ENCODE data around the gene MAML2.

MAML2 gene

DNA sequence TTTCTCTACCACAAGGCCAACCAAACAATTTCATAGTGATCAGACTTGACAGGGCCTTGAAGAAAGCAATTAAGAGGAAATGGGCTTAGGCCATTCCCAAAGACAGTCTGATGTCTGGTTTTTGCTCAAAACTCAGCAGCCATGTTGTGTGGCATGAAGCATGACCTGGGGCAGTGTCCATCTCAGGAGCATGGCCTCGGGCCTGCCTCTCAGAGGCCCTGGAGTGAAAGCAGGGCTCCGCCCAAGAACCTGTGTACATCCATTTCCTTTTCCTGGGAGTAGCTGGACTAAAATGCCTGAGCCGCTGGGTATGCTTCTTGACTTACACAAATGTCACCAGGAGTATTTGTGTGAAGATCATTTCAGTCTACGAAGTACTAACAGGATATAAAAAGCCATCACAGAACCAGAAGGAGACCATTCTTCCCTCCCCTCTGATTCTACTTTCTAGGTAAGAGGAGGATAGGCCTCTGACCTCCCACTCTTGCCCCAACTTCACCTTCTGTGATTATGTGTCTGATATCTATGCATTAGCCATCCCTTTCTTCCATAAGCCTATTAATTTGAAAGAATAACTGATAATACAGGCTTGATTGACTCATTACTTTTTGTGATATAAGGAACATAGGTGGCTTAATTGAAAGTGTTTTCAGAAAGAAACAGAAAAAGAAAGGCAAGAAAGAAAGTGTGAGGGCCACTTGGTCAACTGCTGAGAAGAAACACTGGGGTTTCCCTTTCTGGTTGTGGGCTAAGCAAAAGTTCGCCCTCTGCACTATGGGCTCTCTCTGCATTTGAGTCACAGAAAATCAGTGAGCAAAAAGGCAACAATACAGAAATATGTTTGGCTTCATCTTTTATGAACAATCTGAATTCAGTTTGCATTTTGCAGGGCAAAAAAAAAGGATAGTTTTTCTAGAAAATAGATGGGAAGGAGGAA, 230.5 kb downstream of the MAML2 start:
- H3K9ac ChIP-seq (ENCODE audit: low read depth, low read length) = no peak overlapping the region
- 97% methylated on average over 4 of the region's 5 CpGs for WGBS
- no peaks in the 10 kb centered on the region for H3K27me3 ChIP-seq (ENCODE audit: insufficient read depth, low read length)
- H3K9me3 ChIP-seq (ENCODE audit: insufficient read depth, low read depth, low read length) = no peaks in the 10 kb centered on the region
- H3K27ac ChIP-seq (ENCODE audit: low read depth, low read length) = no peak overlapping the region
- no peak overlapping the region for H3K4me3 ChIP-seq (ENCODE audit: low read length)
- peaks cover 35% of the 10 kb centered on the region for H3K4me1 ChIP-seq (ENCODE audit: insufficient read depth, low read length)
- H3K36me3 ChIP-seq (ENCODE audit: insufficient read depth, low read length) = no peaks in the 10 kb centered on the region

DNA sequence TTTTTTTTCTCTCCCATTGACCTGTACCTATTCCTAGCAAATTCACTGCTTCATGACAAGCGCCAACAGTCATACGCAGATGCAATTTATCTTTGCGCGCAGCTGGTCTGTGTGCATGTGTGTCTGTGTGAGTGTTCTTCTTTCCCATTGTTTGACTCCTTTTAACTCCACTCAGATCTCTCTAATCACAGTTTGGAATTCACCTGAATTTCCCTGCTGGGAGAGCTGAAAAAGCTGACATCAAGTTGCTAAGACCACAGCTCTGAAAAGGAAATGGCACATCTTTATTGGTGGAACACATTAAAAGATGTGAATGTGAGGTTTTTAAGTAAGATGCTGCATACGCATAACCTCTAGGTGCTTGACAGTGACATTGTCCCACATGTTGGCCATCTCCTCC, 231.7 kb downstream of the MAML2 start:
- no peak overlapping the region for H3K4me3 ChIP-seq (ENCODE audit: low read length)
- no CpG with 5 or more reads among the region's 5 CpGs for WGBS
- no peaks in the 10 kb centered on the region for H3K36me3 ChIP-seq (ENCODE audit: insufficient read depth, low read length)
- no peaks in the 10 kb centered on the region for H3K9me3 ChIP-seq (ENCODE audit: insufficient read depth, low read depth, low read length)
- H3K27me3 ChIP-seq (ENCODE audit: insufficient read depth, low read length) = no peaks in the 10 kb centered on the region
- no peak overlapping the region for H3K27ac ChIP-seq (ENCODE audit: low read depth, low read length)
- H3K4me1 ChIP-seq (ENCODE audit: insufficient read depth, low read length) = peaks cover 35% of the 10 kb centered on the region
- H3K9ac ChIP-seq (ENCODE audit: low read depth, low read length) = no peak overlapping the region

DNA sequence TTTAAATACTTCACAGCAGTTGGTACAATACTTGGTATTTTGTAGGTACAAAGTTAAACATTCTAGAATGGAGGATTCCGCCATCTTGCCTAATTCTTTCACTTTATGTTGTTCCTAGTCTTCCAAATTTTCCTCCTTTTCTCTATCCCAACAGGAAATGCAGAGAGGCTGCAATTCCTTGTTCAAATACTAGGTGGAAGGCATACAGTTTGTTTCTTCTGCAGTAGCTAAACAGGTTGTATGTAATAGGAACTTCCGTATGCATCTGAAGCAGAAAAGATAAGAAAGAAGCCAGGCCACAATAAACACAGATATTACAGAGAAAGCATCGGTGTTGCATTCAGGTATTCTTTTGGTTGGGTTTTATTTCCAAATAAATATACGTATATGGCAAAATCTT, 232.7 kb downstream of the MAML2 start:
- 91% methylated on average over 2 of the region's 4 CpGs for WGBS
- H3K27me3 ChIP-seq (ENCODE audit: insufficient read depth, low read length) = no peaks in the 10 kb centered on the region
- no peak overlapping the region for H3K9ac ChIP-seq (ENCODE audit: low read depth, low read length)
- H3K27ac ChIP-seq (ENCODE audit: low read depth, low read length) = no peak overlapping the region
- peaks cover 36% of the 10 kb centered on the region for H3K4me1 ChIP-seq (ENCODE audit: insufficient read depth, low read length)
- no peaks in the 10 kb centered on the region for H3K36me3 ChIP-seq (ENCODE audit: insufficient read depth, low read length)
- no peak overlapping the region for H3K4me3 ChIP-seq (ENCODE audit: low read length)
- no peaks in the 10 kb centered on the region for H3K9me3 ChIP-seq (ENCODE audit: insufficient read depth, low read depth, low read length)

DNA sequence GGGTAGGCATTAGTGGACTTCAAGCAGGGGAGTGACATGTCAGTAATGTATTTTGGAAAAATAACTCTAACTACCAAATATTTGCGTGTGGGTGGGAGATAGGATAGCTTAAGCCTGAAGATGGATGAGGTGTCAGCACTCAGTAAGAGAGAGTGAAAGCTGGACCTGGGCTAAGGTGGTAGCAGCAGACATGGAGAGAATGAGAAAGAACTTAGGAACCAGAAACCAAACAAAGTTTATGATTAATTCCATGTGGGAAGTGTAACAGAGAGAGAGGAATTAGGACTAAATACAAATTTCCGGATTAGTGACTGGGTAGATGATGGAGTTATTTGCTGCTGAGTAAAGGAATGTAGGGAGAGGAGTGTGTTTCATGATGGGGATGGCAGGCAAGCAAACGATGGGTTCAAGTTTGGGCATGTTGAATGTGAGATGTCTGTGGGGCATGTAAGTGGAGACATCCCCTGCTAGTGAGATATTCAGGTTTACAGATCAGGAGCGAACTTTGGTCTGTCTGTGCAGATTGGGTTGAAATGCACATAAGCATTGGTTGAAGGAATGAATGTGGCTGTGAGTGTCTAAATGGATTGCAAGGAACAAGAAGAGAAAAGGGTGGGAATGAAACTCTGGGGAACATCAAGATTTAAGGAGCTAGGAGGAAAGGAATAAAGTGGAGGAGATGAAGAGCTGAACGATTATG, 233.5 kb downstream of the MAML2 start:
- 92% methylated on average over 5 of the region's 5 CpGs for WGBS
- Histone ChIP-seq H3K4me1 (ENCODE audit: insufficient read depth, low read length) (peaks cover 40% of the 10 kb centered on the region), H3K27me3 (ENCODE audit: insufficient read depth, low read length) (no peaks in the 10 kb centered on the region), H3K9ac (ENCODE audit: low read depth, low read length) (no peak overlapping the region), H3K9me3 (ENCODE audit: insufficient read depth, low read depth, low read length) (no peaks in the 10 kb centered on the region), H3K4me3 (ENCODE audit: low read length) (no peak overlapping the region), H3K36me3 (ENCODE audit: insufficient read depth, low read length) (no peaks in the 10 kb centered on the region), H3K27ac (ENCODE audit: low read depth, low read length) (no peak overlapping the region)

DNA sequence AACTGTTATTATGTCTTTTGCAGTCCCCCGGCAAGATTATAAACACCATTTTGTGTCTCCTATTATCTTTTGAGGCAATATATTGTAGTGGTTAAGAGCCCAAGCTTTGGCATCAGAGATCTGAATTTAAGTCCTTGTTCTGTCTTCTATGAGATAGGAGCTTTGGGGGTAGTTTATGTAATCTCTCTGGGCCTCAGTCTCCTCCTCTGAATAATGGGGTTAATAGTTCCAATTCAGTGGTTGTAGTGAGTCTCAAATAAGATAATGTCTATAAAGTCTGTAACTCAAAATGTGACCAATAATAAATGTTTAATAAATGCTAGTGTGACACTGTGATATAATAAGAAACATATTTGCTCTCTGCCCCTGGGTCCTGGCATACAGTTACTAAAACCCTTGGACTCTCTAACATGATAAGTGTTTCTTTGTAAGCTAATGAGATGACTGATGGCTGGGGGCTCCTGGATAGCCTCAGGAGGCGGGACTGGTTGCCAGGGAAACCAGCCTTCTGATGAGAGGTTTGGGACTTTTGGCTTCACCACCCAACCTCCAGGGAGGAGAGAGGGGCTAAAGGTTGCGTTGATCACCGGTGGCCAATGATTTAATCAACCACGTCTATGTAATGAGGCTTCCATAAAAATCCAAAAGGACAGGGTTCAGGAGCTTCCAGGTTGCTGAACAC, 235.7 kb downstream of the MAML2 start:
- peaks cover 26% of the 10 kb centered on the region for H3K4me1 ChIP-seq (ENCODE audit: insufficient read depth, low read length)
- H3K27ac ChIP-seq (ENCODE audit: low read depth, low read length) = no peak overlapping the region
- H3K9me3 ChIP-seq (ENCODE audit: insufficient read depth, low read depth, low read length) = no peaks in the 10 kb centered on the region
- H3K4me3 ChIP-seq (ENCODE audit: low read length) = no peak overlapping the region
- WGBS = 95% methylated on average over 5 of the region's 5 CpGs
- H3K9ac ChIP-seq (ENCODE audit: low read depth, low read length) = no peak overlapping the region
- no peaks in the 10 kb centered on the region for H3K27me3 ChIP-seq (ENCODE audit: insufficient read depth, low read length)
- no peaks in the 10 kb centered on the region for H3K36me3 ChIP-seq (ENCODE audit: insufficient read depth, low read length)

DNA sequence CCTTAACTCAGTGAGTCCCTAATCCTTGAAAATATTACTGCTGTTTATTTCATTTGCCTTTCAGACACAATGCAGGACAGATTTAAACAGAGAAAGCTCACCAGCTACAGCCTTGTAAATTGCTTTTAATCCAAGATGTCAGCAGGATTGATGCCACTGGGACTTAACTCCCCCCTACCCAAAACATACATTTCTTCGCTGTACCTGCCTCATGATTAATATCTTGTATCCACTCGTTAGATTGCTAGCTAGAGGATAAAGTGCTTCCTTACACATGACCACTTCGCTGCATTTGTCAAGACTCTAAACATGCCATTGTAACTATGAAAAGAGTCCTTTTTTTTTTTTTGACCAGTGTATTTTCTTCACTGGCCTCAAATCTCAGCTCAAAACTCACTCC, 236.3 kb downstream of the MAML2 start:
- WGBS = 98% methylated on average over 3 of the region's 3 CpGs
- peaks cover 20% of the 10 kb centered on the region; the same call in 1 of the 2 replicates for H3K4me1 ChIP-seq (ENCODE audit: insufficient read depth, low read length)
- H3K27me3 ChIP-seq (ENCODE audit: insufficient read depth, low read length) = no peaks in the 10 kb centered on the region
- H3K4me3 ChIP-seq (ENCODE audit: low read length) = no peak overlapping the region
- H3K9me3 ChIP-seq (ENCODE audit: insufficient read depth, low read depth, low read length) = no peaks in the 10 kb centered on the region
- H3K27ac ChIP-seq (ENCODE audit: low read depth, low read length) = no peak overlapping the region
- H3K36me3 ChIP-seq (ENCODE audit: insufficient read depth, low read length) = no peaks in the 10 kb centered on the region
- H3K9ac ChIP-seq (ENCODE audit: low read depth, low read length) = no peak overlapping the region

DNA sequence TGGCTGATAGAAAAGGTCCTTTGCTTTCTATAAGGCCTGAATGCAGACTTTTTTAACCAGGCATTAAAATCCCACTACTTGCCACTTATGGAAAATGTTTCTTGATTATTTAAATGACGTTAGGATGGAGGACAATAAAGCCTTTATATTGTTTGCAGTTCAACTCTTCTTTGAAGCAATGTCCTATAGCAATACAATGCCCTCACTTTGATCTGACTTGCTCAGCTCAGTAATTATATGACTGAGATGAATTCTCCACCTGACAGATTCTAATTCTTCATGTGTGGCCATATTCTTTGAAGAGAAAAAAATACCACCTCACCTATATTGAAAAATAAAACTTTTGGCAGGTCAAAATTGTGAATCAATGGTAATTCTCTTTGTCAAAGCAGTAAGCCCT, 237.1 kb downstream of the MAML2 start:
- Histone ChIP-seq H3K27ac (ENCODE audit: low read depth, low read length) (no peak overlapping the region), H3K27me3 (ENCODE audit: insufficient read depth, low read length) (no peaks in the 10 kb centered on the region), H3K4me3 (ENCODE audit: low read length) (no peak overlapping the region), H3K4me1 (ENCODE audit: insufficient read depth, low read length) (peaks cover 13% of the 10 kb centered on the region; the same call in 1 of the 2 replicates), H3K9me3 (ENCODE audit: insufficient read depth, low read depth, low read length) (no peaks in the 10 kb centered on the region), H3K9ac (ENCODE audit: low read depth, low read length) (no peak overlapping the region), H3K36me3 (ENCODE audit: insufficient read depth, low read length) (no peaks in the 10 kb centered on the region)
- no CpG with 5 or more reads among the region's 1 CpG for WGBS

DNA sequence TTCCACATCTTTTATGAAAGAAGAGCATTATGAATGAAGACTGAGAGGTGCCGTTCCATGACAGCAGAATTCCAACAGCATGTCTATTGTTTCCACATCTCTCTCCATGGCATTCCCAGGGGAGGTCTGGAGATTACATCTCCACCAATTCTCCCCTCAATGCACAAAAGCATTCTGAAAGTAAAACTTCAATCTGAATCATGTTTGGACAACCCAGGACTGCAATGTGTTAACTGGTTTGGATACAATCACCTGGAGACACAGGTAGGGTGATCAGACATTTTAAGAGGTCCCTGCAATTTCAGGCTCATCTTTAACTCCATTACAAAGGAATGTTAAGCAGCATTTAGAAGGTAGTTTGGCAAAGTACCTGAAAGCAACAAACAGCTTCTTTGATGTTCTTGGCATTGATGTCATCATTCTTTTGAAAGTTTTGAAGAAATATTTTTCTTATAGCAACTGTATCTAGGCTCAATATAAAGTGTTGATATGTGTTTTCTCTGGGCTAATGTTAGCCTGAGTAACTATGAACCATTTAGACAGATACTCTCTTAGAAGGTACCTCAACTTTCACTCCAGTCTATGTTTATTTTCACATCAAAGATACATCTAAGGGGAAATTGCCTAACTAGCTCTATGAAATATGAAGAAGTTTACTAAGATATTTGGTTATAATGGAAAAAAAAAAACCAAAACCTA, 237.6 kb downstream of the MAML2 start:
- Histone ChIP-seq H3K9ac (ENCODE audit: low read depth, low read length) (no peak overlapping the region), H3K27ac (ENCODE audit: low read depth, low read length) (no peak overlapping the region), H3K27me3 (ENCODE audit: insufficient read depth, low read length) (no peaks in the 10 kb centered on the region), H3K9me3 (ENCODE audit: insufficient read depth, low read depth, low read length) (no peaks in the 10 kb centered on the region), H3K36me3 (ENCODE audit: insufficient read depth, low read length) (no peaks in the 10 kb centered on the region), H3K4me3 (ENCODE audit: low read length) (no peak overlapping the region), H3K4me1 (ENCODE audit: insufficient read depth, low read length) (peaks cover 9% of the 10 kb centered on the region; the same call in 1 of the 2 replicates)
- WGBS = 100% methylated on average over 1 of the region's 1 CpG

DNA sequence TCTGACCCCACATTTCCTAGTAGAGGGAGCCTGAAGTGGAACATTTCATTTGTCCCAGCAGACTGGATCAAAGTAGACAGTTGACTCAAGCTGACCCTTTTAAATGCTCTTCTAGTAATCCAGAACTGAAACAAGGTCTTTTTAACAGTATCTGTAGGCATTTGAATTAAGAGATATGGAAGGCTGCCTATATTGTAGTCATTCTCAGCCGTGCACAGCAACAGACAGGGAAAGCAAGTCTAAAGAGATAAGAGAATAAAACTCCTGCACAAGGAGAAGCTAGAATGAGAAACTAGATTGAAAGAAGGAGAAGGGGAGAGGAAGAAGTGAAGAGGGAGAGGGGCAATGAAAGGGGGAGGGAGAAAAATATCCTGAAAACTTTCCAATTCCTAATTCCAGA, 238.5 kb downstream of the MAML2 start:
- H3K9me3 ChIP-seq (ENCODE audit: insufficient read depth, low read depth, low read length) = no peaks in the 10 kb centered on the region
- no peak overlapping the region for H3K9ac ChIP-seq (ENCODE audit: low read depth, low read length)
- no peaks in the 10 kb centered on the region for H3K27me3 ChIP-seq (ENCODE audit: insufficient read depth, low read length)
- no peaks in the 10 kb centered on the region for H3K36me3 ChIP-seq (ENCODE audit: insufficient read depth, low read length)
- no peak overlapping the region for H3K27ac ChIP-seq (ENCODE audit: low read depth, low read length)
- H3K4me3 ChIP-seq (ENCODE audit: low read length) = no peak overlapping the region
- 78% methylated on average over 1 of the region's 1 CpG for WGBS
- H3K4me1 ChIP-seq (ENCODE audit: insufficient read depth, low read length) = peaks cover 6% of the 10 kb centered on the region; the same call in 1 of the 2 replicates

DNA sequence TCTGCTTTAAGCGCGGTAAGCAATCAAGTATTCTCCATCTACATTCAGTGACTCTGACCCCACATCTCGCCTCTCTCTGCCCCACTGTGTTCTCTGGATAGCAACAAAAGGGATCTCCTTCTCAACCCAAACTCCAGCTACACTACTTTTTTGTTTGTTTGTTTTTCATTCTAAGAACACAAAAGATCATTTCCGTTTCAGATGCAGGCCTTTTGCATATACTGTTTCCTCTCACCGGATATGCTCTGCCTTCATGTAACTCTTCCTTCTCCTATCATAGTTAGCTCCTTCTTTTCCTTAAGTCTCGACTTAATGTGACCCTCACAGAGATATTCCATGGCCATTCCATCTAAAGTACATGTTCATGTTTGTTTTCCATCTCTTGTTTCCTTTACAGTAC, 239.3 kb downstream of the MAML2 start:
- no peaks in the 10 kb centered on the region for H3K27me3 ChIP-seq (ENCODE audit: insufficient read depth, low read length)

More for the DNA sequence above, 239.3 kb downstream of the MAML2 start:
- Histone ChIP-seq H3K4me3 (ENCODE audit: low read length) (no peak overlapping the region), H3K9me3 (ENCODE audit: insufficient read depth, low read depth, low read length) (no peaks in the 10 kb centered on the region), H3K36me3 (ENCODE audit: insufficient read depth, low read length) (no peaks in the 10 kb centered on the region), H3K9ac (ENCODE audit: low read depth, low read length) (no peak overlapping the region), H3K4me1 (ENCODE audit: insufficient read depth, low read length) (peaks cover 6% of the 10 kb centered on the region; the same call in 1 of the 2 replicates), H3K27ac (ENCODE audit: low read depth, low read length) (no peak overlapping the region)
- 85% methylated on average over 6 of the region's 6 CpGs for WGBS

Data from HUES64 (cell line).